Measurements from ENCODE around the gene RASAL3. TPM values are rescaled to one million over a fixed set of nuclear protein-coding genes. Genes with fewer than 3 reads are reported as not detected.

RASAL3 gene
- total RNA-seq, 1 donor from 2014 or later, result 0.14 TPM

- H3K27me3 ChIP-seq (ENCODE audit: insufficient read depth, low read length), result no peaks in the 10 kb centered on the region
- TF ChIP-seq EZH2 (IDR thresholded peaks at IDR 0.05; ENCODE audit: insufficient read depth, low read length) (no peak), CTCF (IDR thresholded peaks at IDR 0.05; ENCODE audit: insufficient read depth, low read depth, low read length) (no peak)
- H2AFZ ChIP-seq (ENCODE audit: low read depth, low read length), result no peak overlapping the region
- no peaks in the 10 kb centered on the region for H3K9me3 Mint-ChIP-seq (ENCODE audit: unreplicated experiment)
- H3K27ac ChIP-seq (ENCODE audit: low read depth, low read length), result no peak overlapping the region
- H3K4me1 ChIP-seq (ENCODE audit: insufficient read depth, low read length), result peaks cover 6% of the 10 kb centered on the region
- H3K36me3 ChIP-seq (ENCODE audit: insufficient read depth, low read length), result peaks cover 20% of the 10 kb centered on the region
- H3K9me3 ChIP-seq (ENCODE audit: insufficient read depth, low read depth, low read length), result peaks cover 5% of the 10 kb centered on the region
- no peak overlapping the region for H3K9ac ChIP-seq (ENCODE audit: low read length)
- no peak for DNase-seq (ENCODE audit: low read depth)
- no peak overlapping the region for H3K4me3 ChIP-seq (ENCODE audit: insufficient read depth, low read depth, low read length)
- peaks cover 30% of the 10 kb centered on the region for H3K36me3 Mint-ChIP-seq (ENCODE audit: low read depth, unreplicated experiment)
- no peak for FAIRE-seq
- H3K27ac Mint-ChIP-seq (ENCODE audit: unreplicated experiment), result no peak overlapping the region
- peaks cover 20% of the 10 kb centered on the region for H3K79me2 ChIP-seq (ENCODE audit: insufficient read depth, low read length)
- peaks cover 30% of the 10 kb centered on the region for H4K20me1 ChIP-seq (ENCODE audit: insufficient read depth, low read length)
- H3K4me2 ChIP-seq (ENCODE audit: low read length), result no peak overlapping the region
- no peak overlapping the region for H3K4me3 Mint-ChIP-seq (ENCODE audit: unreplicated experiment)
- H3K27me3 Mint-ChIP-seq (ENCODE audit: low read depth, unreplicated experiment), result no peaks in the 10 kb centered on the region
- peaks cover 1% of the 10 kb centered on the region for H3K4me1 Mint-ChIP-seq (ENCODE audit: low read depth, unreplicated experiment)
These were observed 40.2 kb downstream of the RASAL3 start for GRCh38 chr19:15424121-15424520.

GRCh38 chr19:15423130-15423529 is 41.2 kb downstream of the RASAL3 start:
- H3K4me1 Mint-ChIP-seq (ENCODE audit: low read depth, unreplicated experiment), result peaks cover 1% of the 10 kb centered on the region
- no peak overlapping the region for H3K4me3 ChIP-seq (ENCODE audit: insufficient read depth, low read depth, low read length)
- H3K36me3 Mint-ChIP-seq (ENCODE audit: low read depth, unreplicated experiment), result peaks cover 30% of the 10 kb centered on the region
- H3K27ac Mint-ChIP-seq (ENCODE audit: unreplicated experiment), result no peak overlapping the region
- no peak overlapping the region for H2AFZ ChIP-seq (ENCODE audit: low read depth, low read length)
- H4K20me1 ChIP-seq (ENCODE audit: insufficient read depth, low read length), result peaks cover 23% of the 10 kb centered on the region
- H3K4me2 ChIP-seq (ENCODE audit: low read length), result no peak overlapping the region
- H3K9ac ChIP-seq (ENCODE audit: low read length), result no peak overlapping the region
- no peaks in the 10 kb centered on the region for H3K27me3 ChIP-seq (ENCODE audit: insufficient read depth, low read length)
- TF ChIP-seq CTCF (IDR thresholded peaks at IDR 0.05; ENCODE audit: insufficient read depth, low read depth, low read length), result no peak
- TF ChIP-seq EZH2 (IDR thresholded peaks at IDR 0.05; ENCODE audit: insufficient read depth, low read length), result no peak
- H3K79me2 ChIP-seq (ENCODE audit: insufficient read depth, low read length), result peaks cover 16% of the 10 kb centered on the region
- H3K36me3 ChIP-seq (ENCODE audit: insufficient read depth, low read length), result peaks cover 20% of the 10 kb centered on the region
- no peak for FAIRE-seq
- peaks cover 6% of the 10 kb centered on the region for H3K4me1 ChIP-seq (ENCODE audit: insufficient read depth, low read length)
- no peak overlapping the region for H3K27ac ChIP-seq (ENCODE audit: low read depth, low read length)
- H3K9me3 ChIP-seq (ENCODE audit: insufficient read depth, low read depth, low read length), result peaks cover 5% of the 10 kb centered on the region
- no peak overlapping the region for H3K4me3 Mint-ChIP-seq (ENCODE audit: unreplicated experiment)
- no peak for DNase-seq (ENCODE audit: low read depth)
- H3K27me3 Mint-ChIP-seq (ENCODE audit: low read depth, unreplicated experiment), result no peaks in the 10 kb centered on the region
- no peaks in the 10 kb centered on the region for H3K9me3 Mint-ChIP-seq (ENCODE audit: unreplicated experiment)

- DNase-seq (ENCODE audit: low read depth) (no peak), FAIRE-seq (no peak)
- Mint-ChIP-seq H3K4me1 (ENCODE audit: low read depth, unreplicated experiment) (peaks cover 1% of the 10 kb centered on the region), H3K9me3 (ENCODE audit: unreplicated experiment) (no peaks in the 10 kb centered on the region), H3K27ac (ENCODE audit: unreplicated experiment) (no peak overlapping the region), H3K27me3 (ENCODE audit: low read depth, unreplicated experiment) (no peaks in the 10 kb centered on the region), H3K36me3 (ENCODE audit: low read depth, unreplicated experiment) (peaks cover 28% of the 10 kb centered on the region), H3K4me3 (ENCODE audit: unreplicated experiment) (no peak overlapping the region)
- no peaks in the 10 kb centered on the region for H3K27me3 ChIP-seq (ENCODE audit: insufficient read depth, low read length)
- peaks cover 20% of the 10 kb centered on the region for H3K36me3 ChIP-seq (ENCODE audit: insufficient read depth, low read length)
- no peak overlapping the region for H3K4me3 ChIP-seq (ENCODE audit: insufficient read depth, low read depth, low read length)
- no peak overlapping the region for H3K27ac ChIP-seq (ENCODE audit: low read depth, low read length)
- H3K79me2 ChIP-seq (ENCODE audit: insufficient read depth, low read length), result peaks cover 17% of the 10 kb centered on the region
- H2AFZ ChIP-seq (ENCODE audit: low read depth, low read length), result no peak overlapping the region
- peaks cover 5% of the 10 kb centered on the region for H3K9me3 ChIP-seq (ENCODE audit: insufficient read depth, low read depth, low read length)
- TF ChIP-seq EZH2 (IDR thresholded peaks at IDR 0.05; ENCODE audit: insufficient read depth, low read length) (no peak), CTCF (IDR thresholded peaks at IDR 0.05; ENCODE audit: insufficient read depth, low read depth, low read length) (no peak)
- no peak overlapping the region for H3K9ac ChIP-seq (ENCODE audit: low read length)
- no peak overlapping the region for H3K4me2 ChIP-seq (ENCODE audit: low read length)
- peaks cover 7% of the 10 kb centered on the region for H3K4me1 ChIP-seq (ENCODE audit: insufficient read depth, low read length)
- H4K20me1 ChIP-seq (ENCODE audit: insufficient read depth, low read length), result peaks cover 23% of the 10 kb centered on the region
These were observed 41.9 kb downstream of the RASAL3 start for GRCh38 chr19:15422296-15423075.
